Measurements from ENCODE around the gene MAP3K8.
"Not testable (repeated sequence)": the region's sequence is repeated elsewhere in the genome, so short reads cannot be mapped to it uniquely, and the experiment has no call there.

MAP3K8 gene

GRCh38 chr10:30442019-30442606, 8.1 kb downstream of the MAP3K8 start:
- in situ Hi-C loops (cut with MboI; ENCODE audit: low sequenced_read_pairs) = no loop called here

DNA sequence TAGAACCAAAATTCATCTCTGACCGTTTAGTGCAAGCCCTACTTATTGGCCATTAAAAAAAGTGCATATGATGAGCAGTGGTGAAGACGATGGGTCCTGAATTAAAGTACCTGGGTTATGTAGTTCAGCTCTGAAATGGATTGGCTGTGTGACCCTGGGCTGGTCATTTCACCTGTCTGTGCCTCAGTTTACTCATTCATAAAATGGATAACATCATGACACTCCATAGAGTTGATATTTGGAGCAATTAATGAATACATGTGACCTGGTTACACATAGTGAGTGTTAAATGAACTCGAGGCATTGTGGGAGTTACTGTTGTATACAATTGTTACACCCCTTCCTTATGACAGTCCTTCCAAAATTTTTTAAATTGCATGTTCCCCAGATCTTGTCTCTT, 9.1 kb downstream of the MAP3K8 start:
- in situ Hi-C loops (cut with MboI; ENCODE audit: low sequenced_read_pairs) = no loop called here

- in situ Hi-C loops (cut with MboI; ENCODE audit: low sequenced_read_pairs) = no loop called here
Measured at GRCh38 chr10:30445711-30446110, 11.7 kb downstream of the MAP3K8 start.

- in situ Hi-C loops (cut with MboI; ENCODE audit: low sequenced_read_pairs) = no loop called here
Measured at GRCh38 chr10:30447125-30447799, 13.3 kb downstream of the MAP3K8 start.

GRCh38 chr10:30448092-30448491, 14.1 kb downstream of the MAP3K8 start:
- in situ Hi-C loops (cut with MboI; ENCODE audit: low sequenced_read_pairs) = no loop called here

DNA sequence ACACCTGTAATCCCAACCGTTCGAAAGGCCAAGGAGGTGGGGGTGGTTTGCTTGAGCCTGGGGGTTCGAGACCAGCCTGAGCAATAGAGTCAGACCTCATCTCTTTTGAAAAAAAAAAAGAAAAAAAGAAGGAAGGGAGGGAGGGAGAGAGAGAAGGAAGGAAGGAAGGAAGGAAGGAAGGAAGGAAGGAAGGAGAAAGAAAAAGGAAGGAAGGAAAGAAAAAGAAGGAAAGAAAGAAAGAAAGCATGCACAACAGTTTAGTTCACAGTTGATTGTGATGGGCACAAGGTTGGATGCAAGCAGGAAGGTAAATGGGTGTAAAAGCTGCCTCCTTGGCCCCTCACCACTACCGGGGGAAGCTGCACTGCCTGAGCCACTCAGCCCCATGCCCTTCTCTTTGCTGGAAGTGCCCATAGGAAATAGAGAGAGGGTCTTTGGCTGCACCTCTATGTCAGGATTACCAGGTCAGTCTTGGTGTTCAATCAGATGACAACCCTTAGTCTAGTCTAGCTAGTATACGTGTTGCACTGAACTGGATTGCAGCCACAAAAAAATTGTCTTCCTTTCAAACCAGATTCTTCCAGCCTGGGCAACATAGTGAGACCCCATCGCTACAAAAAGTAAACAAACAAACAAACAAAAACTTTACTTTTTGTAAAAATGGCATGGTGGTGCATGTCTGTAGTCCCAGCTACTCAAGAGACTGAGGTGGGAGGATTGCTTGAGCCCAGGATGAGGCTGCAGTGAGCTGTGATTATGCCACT, 20.0 kb downstream of the MAP3K8 start:
- in situ Hi-C loops (cut with MboI; ENCODE audit: low sequenced_read_pairs) = no loop called here

- in situ Hi-C loops (cut with MboI; ENCODE audit: low sequenced_read_pairs) = no loop called here
Measured at GRCh38 chr10:30454744-30455510, 20.9 kb downstream of the MAP3K8 start.

- in situ Hi-C loops (cut with MboI; ENCODE audit: low sequenced_read_pairs) = no loop called here
Measured at GRCh38 chr10:30455816-30456215, 21.8 kb downstream of the MAP3K8 start.

- in situ Hi-C loops (cut with MboI; ENCODE audit: low sequenced_read_pairs) = no loop called here
Measured at GRCh38 chr10:30456266-30456665, 22.3 kb downstream of the MAP3K8 start.

- in situ Hi-C loops (cut with MboI; ENCODE audit: low sequenced_read_pairs) = no loop called here
Measured at GRCh38 chr10:30459283-30459682, 25.3 kb downstream of the MAP3K8 start.

DNA sequence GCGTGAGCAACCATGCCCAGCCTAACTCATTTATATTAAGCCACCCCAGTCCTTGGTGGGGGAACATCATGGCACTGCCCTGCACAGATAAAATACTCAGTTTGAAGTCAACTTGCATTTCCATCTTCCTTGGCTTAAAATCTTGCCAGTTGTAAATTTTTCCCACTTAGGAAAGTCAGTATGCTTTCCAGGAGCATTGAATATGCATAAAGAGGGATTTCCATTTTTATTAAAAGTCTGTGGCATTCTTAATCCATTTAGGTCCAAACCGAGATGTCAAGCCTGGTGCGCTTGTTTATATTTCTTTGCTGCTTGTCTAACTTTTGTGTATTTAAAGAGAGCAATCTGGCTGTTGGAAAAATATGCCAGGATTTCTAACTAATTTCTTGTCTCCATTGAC, 26.1 kb downstream of the MAP3K8 start:
- in situ Hi-C loops (cut with MboI; ENCODE audit: low sequenced_read_pairs) = no loop called here

DNA sequence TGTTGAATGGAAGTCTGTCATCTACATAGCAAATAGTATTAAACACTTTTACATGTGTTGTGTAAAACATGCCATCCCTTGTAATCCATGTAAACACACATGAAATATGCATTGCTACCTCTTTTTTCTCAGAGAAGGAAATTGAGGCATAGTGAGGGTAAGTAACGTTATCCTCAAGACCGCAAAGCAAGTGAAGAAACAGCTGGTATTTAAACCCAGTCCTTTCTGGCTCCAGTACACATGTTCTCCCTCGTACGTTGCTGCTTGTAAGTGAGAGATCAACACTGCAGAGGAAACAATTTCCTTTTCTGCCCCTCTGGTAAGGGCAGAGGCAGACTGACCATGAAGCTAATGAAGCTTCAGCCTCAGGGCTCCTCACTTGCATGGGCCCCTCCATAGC, 28.5 kb downstream of the MAP3K8 start:
- in situ Hi-C loops (cut with MboI; ENCODE audit: low sequenced_read_pairs) = no loop called here

DNA sequence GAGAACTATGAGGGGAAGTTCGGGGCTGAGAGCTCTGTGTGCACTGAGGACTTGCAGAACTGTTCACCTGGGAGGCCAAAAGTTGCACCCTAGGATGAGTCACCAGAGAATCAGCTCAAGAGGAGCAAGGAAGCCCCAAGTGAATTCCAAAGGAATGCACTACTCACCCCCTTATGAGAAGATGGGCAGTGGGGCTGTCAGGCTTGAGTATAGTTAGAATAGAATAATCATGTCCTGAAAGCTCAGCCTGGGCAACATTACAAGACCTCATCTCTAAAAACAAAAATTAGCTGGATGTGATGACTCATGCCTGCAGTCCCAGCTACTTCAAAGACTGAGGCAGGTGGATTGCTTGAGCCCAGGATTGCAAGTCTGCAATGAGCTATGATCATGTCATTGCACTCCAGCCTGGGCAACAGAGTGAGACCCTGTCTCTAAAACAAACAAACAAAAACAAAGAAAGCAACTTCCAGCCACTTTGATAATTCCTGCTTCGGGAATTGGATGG, 30.0 kb downstream of the MAP3K8 start:
- in situ Hi-C loops (cut with MboI; ENCODE audit: low sequenced_read_pairs) = no loop called here

DNA sequence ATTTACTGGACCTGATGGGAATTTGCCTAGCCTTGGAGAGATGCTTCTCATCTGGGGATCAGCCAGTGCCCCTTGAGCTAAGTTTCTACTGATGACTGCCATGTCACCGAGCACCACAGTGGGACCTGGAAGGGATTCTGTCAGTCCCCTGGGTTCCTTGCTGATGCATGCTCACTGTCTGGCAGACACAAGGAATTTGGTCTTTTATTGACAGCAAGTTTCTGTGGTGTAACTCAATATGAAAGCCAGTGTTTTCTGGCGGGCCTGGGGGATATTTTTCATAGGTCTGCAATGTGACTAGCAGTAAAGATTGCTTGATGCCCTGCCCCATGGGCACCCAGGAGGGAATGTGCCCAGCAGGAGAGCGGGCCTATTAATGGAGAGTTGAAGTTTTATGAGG, 30.7 kb downstream of the MAP3K8 start:
- in situ Hi-C loops (cut with MboI; ENCODE audit: low sequenced_read_pairs) = no loop called here

- in situ Hi-C loops (cut with MboI; ENCODE audit: low sequenced_read_pairs) = no loop called here
Measured at GRCh38 chr10:30466445-30466844, 32.5 kb downstream of the MAP3K8 start.

- in situ Hi-C loops (cut with MboI; ENCODE audit: low sequenced_read_pairs) = no loop called here
Measured at GRCh38 chr10:30467651-30468338, 33.8 kb downstream of the MAP3K8 start.

- in situ Hi-C loops (cut with MboI; ENCODE audit: low sequenced_read_pairs) = no loop called here
Measured at GRCh38 chr10:30472414-30473155, 38.6 kb downstream of the MAP3K8 start.

DNA sequence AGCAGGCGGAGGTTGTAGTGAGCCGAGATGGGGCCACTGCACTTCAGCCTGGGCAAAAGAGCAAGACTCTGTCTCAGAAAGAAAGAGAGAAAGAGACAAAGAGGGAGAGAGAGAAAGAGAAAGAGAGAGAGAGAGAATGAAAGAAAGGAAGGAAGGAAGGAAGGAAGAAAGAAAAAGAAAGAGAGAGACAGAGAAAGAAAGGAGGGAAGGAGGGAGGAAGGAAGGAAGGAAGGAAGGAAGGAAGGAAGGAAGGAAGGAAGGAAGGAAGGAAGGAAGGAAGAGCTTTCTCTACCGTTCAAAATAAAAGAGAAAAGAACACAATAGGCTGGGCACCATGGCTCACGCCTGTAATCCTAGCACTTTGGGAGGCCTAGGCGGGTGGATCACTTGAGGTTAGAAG, 41.5 kb downstream of the MAP3K8 start:
- in situ Hi-C loops (cut with MboI; ENCODE audit: low sequenced_read_pairs) = not testable (repeated sequence)

- in situ Hi-C loops (cut with MboI; ENCODE audit: low sequenced_read_pairs) = no loop called here
Measured at GRCh38 chr10:30476511-30477155, 42.6 kb downstream of the MAP3K8 start.

Data from HL-60/S4 (cell line).